Measurements from ENCODE around the gene SCMH1.

Gene SCMH1

DNA sequence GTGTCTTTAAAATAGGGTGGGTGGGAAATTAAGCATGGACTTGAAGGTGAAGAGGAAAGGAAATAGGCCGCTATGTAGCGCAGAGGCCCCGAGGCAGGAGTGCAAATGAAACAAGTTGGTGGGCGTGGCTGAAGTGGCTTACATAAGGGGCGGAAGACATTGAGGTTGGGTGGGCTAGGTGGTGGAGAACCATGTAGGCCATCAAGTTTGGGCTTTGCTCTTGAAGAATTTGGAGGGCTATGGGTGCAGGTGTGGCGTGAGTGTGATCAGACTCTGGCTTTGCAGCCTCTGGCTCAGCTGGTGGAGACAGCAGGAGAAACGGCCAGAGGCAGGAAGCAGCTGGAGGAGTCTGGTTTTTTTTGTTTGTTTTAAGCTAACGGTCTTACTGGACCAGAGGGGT is 227.2 kb downstream of the SCMH1 start:
- H3K27ac ChIP-seq (ENCODE audit: low read depth, low read length): no peak overlapping the region

DNA sequence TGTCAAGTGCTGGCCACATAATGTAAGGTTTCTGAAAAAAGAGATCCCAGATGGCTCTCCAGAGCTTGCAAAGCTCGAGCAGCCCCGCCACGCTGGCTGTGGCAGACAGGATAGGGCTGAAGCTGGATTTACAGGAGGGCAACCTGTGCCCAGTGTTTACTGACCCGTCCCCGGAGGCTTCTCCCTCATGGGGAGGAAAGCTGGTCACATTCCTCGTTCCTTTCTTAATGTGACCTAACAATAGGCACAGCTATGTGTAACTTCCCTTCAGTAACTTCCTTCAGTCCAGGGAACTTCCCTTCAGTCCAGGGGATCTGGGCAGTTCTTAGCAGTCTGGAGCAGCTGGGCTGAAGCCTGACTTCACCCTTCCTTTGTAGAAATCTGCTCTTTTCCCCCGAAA is 228.3 kb downstream of the SCMH1 start:
- H3F3A ChIP-seq (ENCODE audit: control insufficient read depth, insufficient read depth): no peaks in the 10 kb centered on the region
- H3K27me3 ChIP-seq (ENCODE audit: control insufficient read depth, low read length): no peaks in the 10 kb centered on the region
- H3K36me3 ChIP-seq (ENCODE audit: control insufficient read depth, low read length): peaks cover 86% of the 10 kb centered on the region
- no peaks in the 10 kb centered on the region for H3K9me2 ChIP-seq (replicated peaks; ENCODE audit: control insufficient read depth, low read length)
- H3K9me3 ChIP-seq (ENCODE audit: control insufficient read depth, insufficient read depth, low read length): no peaks in the 10 kb centered on the region
- no peak overlapping the region for H3K4me3 ChIP-seq (ENCODE audit: low read length)
- H3K4me2 ChIP-seq (ENCODE audit: low read length): no peak overlapping the region
- peaks cover 12% of the 10 kb centered on the region; the same call in 1 of the 2 replicates for H4K20me1 ChIP-seq (ENCODE audit: control insufficient read depth, insufficient read depth, low read depth, low read length)
- no peaks in the 10 kb centered on the region for H3K4me1 ChIP-seq (ENCODE audit: control insufficient read depth, low read length)
- TF ChIP-seq, protein P1, sequence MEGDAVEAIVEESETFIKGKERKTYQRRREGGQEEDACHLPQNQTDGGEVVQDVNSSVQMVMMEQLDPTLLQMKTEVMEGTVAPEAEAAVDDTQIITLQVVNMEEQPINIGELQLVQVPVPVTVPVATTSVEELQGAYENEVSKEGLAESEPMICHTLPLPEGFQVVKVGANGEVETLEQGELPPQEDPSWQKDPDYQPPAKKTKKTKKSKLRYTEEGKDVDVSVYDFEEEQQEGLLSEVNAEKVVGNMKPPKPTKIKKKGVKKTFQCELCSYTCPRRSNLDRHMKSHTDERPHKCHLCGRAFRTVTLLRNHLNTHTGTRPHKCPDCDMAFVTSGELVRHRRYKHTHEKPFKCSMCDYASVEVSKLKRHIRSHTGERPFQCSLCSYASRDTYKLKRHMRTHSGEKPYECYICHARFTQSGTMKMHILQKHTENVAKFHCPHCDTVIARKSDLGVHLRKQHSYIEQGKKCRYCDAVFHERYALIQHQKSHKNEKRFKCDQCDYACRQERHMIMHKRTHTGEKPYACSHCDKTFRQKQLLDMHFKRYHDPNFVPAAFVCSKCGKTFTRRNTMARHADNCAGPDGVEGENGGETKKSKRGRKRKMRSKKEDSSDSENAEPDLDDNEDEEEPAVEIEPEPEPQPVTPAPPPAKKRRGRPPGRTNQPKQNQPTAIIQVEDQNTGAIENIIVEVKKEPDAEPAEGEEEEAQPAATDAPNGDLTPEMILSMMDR (IDR thresholded peaks at IDR 0.05; ENCODE audit: low read depth, low read length, poor library complexity, severe bottlenecking): no peak
- TF ChIP-seq EZH2phosphoT487 (IDR thresholded peaks at IDR 0.05; ENCODE audit: borderline replicate concordance, low read length): no peak
- H3K79me2 ChIP-seq (ENCODE audit: control insufficient read depth, low read length): no peaks in the 10 kb centered on the region; the same call in 1 of the 2 replicates
- no peak overlapping the region for H3K27ac ChIP-seq (ENCODE audit: low read depth, low read length)

More for the DNA sequence above, 227.2 kb downstream of the SCMH1 start:
- peaks cover 83% of the 10 kb centered on the region for H3K36me3 ChIP-seq (ENCODE audit: control insufficient read depth, low read length)
- TF ChIP-seq EZH2phosphoT487 (IDR thresholded peaks at IDR 0.05; ENCODE audit: borderline replicate concordance, low read length): no peak
- TF ChIP-seq, protein P1 (IDR thresholded peaks at IDR 0.05; ENCODE audit: low read depth, low read length, poor library complexity, severe bottlenecking): no peak
- no peaks in the 10 kb centered on the region for H3K9me2 ChIP-seq (replicated peaks; ENCODE audit: control insufficient read depth, low read length)
- no peaks in the 10 kb centered on the region for H3K9me3 ChIP-seq (ENCODE audit: control insufficient read depth, insufficient read depth, low read length)
- H4K20me1 ChIP-seq (ENCODE audit: control insufficient read depth, insufficient read depth, low read depth, low read length): peaks cover 12% of the 10 kb centered on the region; the same call in 1 of the 2 replicates
- no peak overlapping the region for H3K4me3 ChIP-seq (ENCODE audit: low read length)
- H3K27me3 ChIP-seq (ENCODE audit: control insufficient read depth, low read length): no peaks in the 10 kb centered on the region
- no peaks in the 10 kb centered on the region for H3K4me1 ChIP-seq (ENCODE audit: control insufficient read depth, low read length)
- H3K79me2 ChIP-seq (ENCODE audit: control insufficient read depth, low read length): no peaks in the 10 kb centered on the region
- H3K4me2 ChIP-seq (ENCODE audit: low read length): no peak overlapping the region
- no peaks in the 10 kb centered on the region for H3F3A ChIP-seq (ENCODE audit: control insufficient read depth, insufficient read depth)

DNA sequence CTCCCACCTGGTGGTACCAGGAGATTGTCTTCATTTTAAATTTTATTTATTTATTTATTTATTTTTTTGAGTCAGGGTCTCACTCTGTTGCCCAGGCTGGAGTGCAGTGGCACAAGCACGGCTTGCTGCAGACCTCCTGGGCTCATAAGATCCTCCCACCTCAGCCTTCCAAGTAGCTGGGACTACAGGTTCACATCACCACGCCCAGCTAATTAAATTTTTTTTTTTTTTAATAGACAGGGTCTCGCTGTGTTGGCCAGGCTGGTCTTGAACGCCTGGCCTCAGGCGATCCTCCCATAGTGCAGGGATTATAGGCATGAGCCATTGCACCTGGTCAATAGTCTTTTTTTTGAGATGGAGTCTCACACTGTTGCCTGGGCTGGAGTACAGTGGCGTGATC is 229.1 kb downstream of the SCMH1 start:
- peaks cover 12% of the 10 kb centered on the region; the same call in 1 of the 2 replicates for H4K20me1 ChIP-seq (ENCODE audit: control insufficient read depth, insufficient read depth, low read depth, low read length)
- no peaks in the 10 kb centered on the region for H3K4me1 ChIP-seq (ENCODE audit: control insufficient read depth, low read length)
- H3K4me2 ChIP-seq (ENCODE audit: low read length): no peak overlapping the region
- H3K36me3 ChIP-seq (ENCODE audit: control insufficient read depth, low read length): peaks cover 92% of the 10 kb centered on the region
- H3K27ac ChIP-seq (ENCODE audit: low read depth, low read length): no peak overlapping the region
- TF ChIP-seq, protein P1 (IDR thresholded peaks at IDR 0.05; ENCODE audit: low read depth, low read length, poor library complexity, severe bottlenecking): no peak
- no peak for TF ChIP-seq EZH2phosphoT487 (IDR thresholded peaks at IDR 0.05; ENCODE audit: borderline replicate concordance, low read length)
- no peaks in the 10 kb centered on the region for H3K27me3 ChIP-seq (ENCODE audit: control insufficient read depth, low read length)
- no peaks in the 10 kb centered on the region for H3F3A ChIP-seq (ENCODE audit: control insufficient read depth, insufficient read depth)
- H3K79me2 ChIP-seq (ENCODE audit: control insufficient read depth, low read length): no peaks in the 10 kb centered on the region; the same call in 1 of the 2 replicates
- no peaks in the 10 kb centered on the region for H3K9me2 ChIP-seq (replicated peaks; ENCODE audit: control insufficient read depth, low read length)
- no peaks in the 10 kb centered on the region for H3K9me3 ChIP-seq (ENCODE audit: control insufficient read depth, insufficient read depth, low read length)
- no peak overlapping the region for H3K4me3 ChIP-seq (ENCODE audit: low read length)
